Nephron (organoid): ENCODE data around the gene PCGF1.
A peak's percentile ranks its signal among the peaks of the same experiment; 100 is the strongest.
"Not testable (repeated sequence)": the region's sequence is repeated elsewhere in the genome, so short reads cannot be mapped to it uniquely, and the experiment has no call there.

Experiments used
- H3K27ac Mint-ChIP-seq, 3 experiments: 2 replicates each; pipeline ENCODE4 v1.8.0; 2020; ENCODE audit warnings: mixed read lengths in 3 of 3, mild to moderate bottlenecking in 2 of 3, moderate library complexity in 1 of 3
- H3K27me3 Mint-ChIP-seq: 2 replicates; pipeline ENCODE4 v1.8.0; 2021; ENCODE audit warnings: low read depth, mild to moderate bottlenecking, moderate library complexity, mixed read lengths
- H3K36me3 Mint-ChIP-seq: 2 replicates; pipeline ENCODE4 v1.8.0; 2020; ENCODE audit warnings: low read depth, mixed read lengths
- H3K4me1 Mint-ChIP-seq: 2 replicates; pipeline ENCODE4 v1.8.0; 2020; ENCODE audit warnings: mixed read lengths
- H3K4me3 Mint-ChIP-seq, 3 experiments: 2 replicates each; pipeline ENCODE4 v1.8.0; 2020; ENCODE audit warnings: mild to moderate bottlenecking in 3 of 3, mixed read lengths in 3 of 3, moderate library complexity in 2 of 3
- H3K9me3 Mint-ChIP-seq: 2 replicates; pipeline ENCODE4 v1.8.0; 2020; ENCODE audit warnings: mixed read lengths
- CTCF ChIP-seq, 3 experiments: fragments of 200-600 bp; sonication (generic); IDR thresholded peaks; one replicate each; pipeline ENCODE4 v1.5.0; 2021; ENCODE audit warnings: antibody characterized with exemption in 3 of 3; ENCODE audit not compliant: unreplicated experiment in 3 of 3

PCGF1 gene

DNA sequence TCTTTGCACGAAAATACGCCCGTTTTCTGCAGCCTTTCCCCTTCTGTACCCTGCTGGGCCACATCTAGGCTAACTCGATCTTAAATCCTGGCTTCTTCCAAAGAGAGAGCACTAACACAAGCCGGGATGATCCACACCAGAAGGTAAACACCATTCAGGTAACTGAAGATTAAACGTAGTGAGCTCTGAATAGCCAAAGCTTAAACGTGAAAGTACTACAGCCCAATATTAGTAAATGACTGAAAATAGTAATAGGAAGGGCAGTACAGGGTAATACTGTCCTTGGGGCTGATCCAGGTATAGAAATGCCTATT, 34.6 kb downstream of the PCGF1 start:
- Mint-ChIP-seq H3K4me3 (peak overlapping the region; percentile 97 to 99 (median 99)), H3K27ac (peak overlapping the region; percentile 99 to 100 (median 99)), H3K4me1 (peaks cover 22% of the 10 kb centered on the region), H3K9me3 (no peaks in the 10 kb centered on the region), H3K27me3 (no peaks in the 10 kb centered on the region), H3K36me3 (peaks cover 32% of the 10 kb centered on the region)
- no peak for TF ChIP-seq CTCF (IDR thresholded peaks at IDR 0.05; ENCODE audit: unreplicated experiment in 3 of 3)

- H3K4me3 Mint-ChIP-seq, result peak within 1 kb of the TSS; percentile 97 to 99 (median 99)
- H3K9me3 Mint-ChIP-seq, result no peaks in the 10 kb centered on the region
These were observed 35.2 kb downstream of the PCGF1 start, which contains the start of gene MRPL53 for GRCh38 chr2:74472086-74472944. Gene MRPL53 (minus strand): TSS chr2:74472680. CDS start chr2:74472660, 20 bp downstream.

GRCh38 chr2:74471332-74472065, 36.0 kb downstream of the PCGF1 start:
- peak overlapping the region; percentile 97 to 99 (median 99) for H3K4me3 Mint-ChIP-seq

More at GRCh38 chr2:74472086-74472944, 35.2 kb downstream of the PCGF1 start, which contains the start of gene MRPL53:
- peak within 1 kb of the TSS; percentile 99 to 100 (median 99) for H3K27ac Mint-ChIP-seq
- peaks cover 22% of the 10 kb centered on the region for H3K4me1 Mint-ChIP-seq
- H3K36me3 Mint-ChIP-seq, result peaks cover 29% of the 10 kb centered on the region
- TF ChIP-seq CTCF (IDR thresholded peaks at IDR 0.05; ENCODE audit: unreplicated experiment in 3 of 3), result no peak
- no peaks in the 10 kb centered on the region for H3K27me3 Mint-ChIP-seq

GRCh38 chr2:74470742-74471141, 36.8 kb downstream of the PCGF1 start:
- Mint-ChIP-seq H3K4me1 (peaks cover 22% of the 10 kb centered on the region), H3K36me3 (peaks cover 25% of the 10 kb centered on the region), H3K27ac (peak overlapping the region; percentile 79 to 84 (median 80)), H3K4me3 (peak overlapping the region; percentile 73 to 87 (median 85))
- not testable (repeated sequence) for H3K27me3 Mint-ChIP-seq, H3K9me3 Mint-ChIP-seq

More at GRCh38 chr2:74471332-74472065, 36.0 kb downstream of the PCGF1 start:
- no peak for TF ChIP-seq CTCF (IDR thresholded peaks at IDR 0.05; ENCODE audit: unreplicated experiment in 3 of 3)
- H3K27me3 Mint-ChIP-seq, result no peaks in the 10 kb centered on the region
- H3K36me3 Mint-ChIP-seq, result peaks cover 28% of the 10 kb centered on the region
- peak overlapping the region; percentile 99 to 100 (median 99) for H3K27ac Mint-ChIP-seq
- H3K9me3 Mint-ChIP-seq, result no peaks in the 10 kb centered on the region
- H3K4me1 Mint-ChIP-seq, result peaks cover 22% of the 10 kb centered on the region

- Mint-ChIP-seq H3K36me3 (peaks cover 11% of the 10 kb centered on the region), H3K4me1 (peaks cover 13% of the 10 kb centered on the region), H3K4me3 (peak overlapping the region; percentile 86 to 99 (median 99)), H3K27me3 (no peaks in the 10 kb centered on the region), H3K27ac (peak overlapping the region in 1 of 3 experiments; percentile 63), H3K9me3 (no peaks in the 10 kb centered on the region)
- no peak for TF ChIP-seq CTCF (IDR thresholded peaks at IDR 0.05; ENCODE audit: unreplicated experiment in 3 of 3)
These were observed 43.1 kb downstream of the PCGF1 start for GRCh38 chr2:74464406-74464805.

DNA sequence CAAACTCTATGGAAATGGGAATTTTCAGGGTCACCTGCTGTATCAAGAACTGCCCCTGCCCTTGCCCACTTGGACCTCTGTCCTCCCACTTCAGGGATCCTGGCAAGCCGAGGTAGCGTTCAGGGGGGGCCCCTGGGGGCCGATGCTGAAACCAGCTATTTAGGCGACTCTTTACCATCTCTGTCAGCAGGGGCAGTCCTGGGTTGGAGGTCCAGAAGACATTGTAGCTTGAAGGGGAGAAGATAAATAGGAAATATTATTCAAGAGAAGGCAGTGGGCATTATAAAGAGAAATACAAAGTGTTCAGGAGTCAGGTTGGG, 44.7 kb downstream of the PCGF1 start:
- no peaks in the 10 kb centered on the region for H3K27me3 Mint-ChIP-seq
- no peaks in the 10 kb centered on the region for H3K9me3 Mint-ChIP-seq
- H3K4me3 Mint-ChIP-seq, result peak overlapping the region; percentile 70 to 89 (median 85)
- peaks cover 22% of the 10 kb centered on the region for H3K4me1 Mint-ChIP-seq
- peak overlapping the region in 2 of 3 experiments; percentile 47 to 62 for H3K27ac Mint-ChIP-seq
- H3K36me3 Mint-ChIP-seq, result peaks cover 11% of the 10 kb centered on the region
- no peak for TF ChIP-seq CTCF (IDR thresholded peaks at IDR 0.05; ENCODE audit: unreplicated experiment in 3 of 3)
